H9 (cell line): ENCODE measurements around the gene SH3TC1. TPM values are rescaled to one million over a fixed set of nuclear protein-coding genes. Genes with fewer than 3 reads are reported as not detected.

ENCODE experiments used
- DNase-seq: peaks from one replicate; pipeline ENCODE4 v3.0.0-alpha.2; 2017
- H2AFZ ChIP-seq: one replicate; pipeline ENCODE4 v1.6.1; 2013; ENCODE audit warnings: mild to moderate bottlenecking, low read length, control low read depth, moderate library complexity
- H2AK5ac ChIP-seq: 2 replicates; pipeline ENCODE4 v1.6.1; 2013; ENCODE audit warnings: low read length, control low read depth, mixed read lengths; ENCODE audit not compliant: insufficient read length
- H2BK120ac ChIP-seq: one replicate; pipeline ENCODE4 v1.6.1; 2013; ENCODE audit warnings: low read depth, mild to moderate bottlenecking, low read length, control low read depth, inconsistent platforms; ENCODE audit not compliant: poor library complexity, severe bottlenecking
- H2BK12ac ChIP-seq: 2 replicates; pipeline ENCODE4 v1.6.1; 2013; ENCODE audit warnings: low read length, control low read depth, mixed read lengths, low read depth; ENCODE audit not compliant: insufficient read length
- H2BK15ac ChIP-seq: 2 replicates; pipeline ENCODE4 v1.6.1; 2013; ENCODE audit warnings: low read depth, low read length, control low read depth
- H2BK20ac ChIP-seq: one replicate; pipeline ENCODE4 v1.6.1; 2013; ENCODE audit warnings: low read depth, mild to moderate bottlenecking, low read length, control low read depth, inconsistent platforms; ENCODE audit not compliant: poor library complexity, severe bottlenecking
- H2BK5ac ChIP-seq: 2 replicates; pipeline ENCODE4 v1.6.1; 2013; ENCODE audit warnings: low read length, control low read depth, mixed read lengths; ENCODE audit not compliant: insufficient read length
- H3K14ac ChIP-seq: 2 replicates; pipeline ENCODE4 v1.6.1; 2013; ENCODE audit warnings: low read length, control low read depth; ENCODE audit not compliant: insufficient read depth
- H3K18ac ChIP-seq: 2 replicates; pipeline ENCODE4 v1.6.1; 2013; ENCODE audit warnings: low read depth, mild to moderate bottlenecking, mixed read lengths, low read length, control low read depth; ENCODE audit not compliant: insufficient read length
- H3K23ac ChIP-seq: 2 replicates; pipeline ENCODE4 v1.6.1; 2013; ENCODE audit warnings: low read length, control low read depth, mixed read lengths, low read depth; ENCODE audit not compliant: insufficient read length
- H3K23me2 ChIP-seq: 2 replicates; pipeline ENCODE4 v1.6.1; 2013; ENCODE audit warnings: low read depth, mild to moderate bottlenecking, mixed read lengths, low read length, control low read depth; ENCODE audit not compliant: insufficient read length, poor library complexity, severe bottlenecking
- H3K27ac ChIP-seq: 2 replicates; pipeline ENCODE4 v1.5.1; 2013; ENCODE audit warnings: low read length, control low read depth, mixed read lengths, low read depth; ENCODE audit not compliant: insufficient read length
- H3K27me3 ChIP-seq: 2 replicates; pipeline ENCODE4 v1.6.1; 2013; ENCODE audit warnings: low read length, control low read depth, inconsistent platforms; ENCODE audit not compliant: insufficient read depth
- H3K4ac ChIP-seq: 2 replicates; pipeline ENCODE4 v1.6.1; 2013; ENCODE audit warnings: low read depth, mild to moderate bottlenecking, control low read depth, inconsistent platforms, low read length, moderate library complexity
- H3K4me1 ChIP-seq: 2 replicates; pipeline ENCODE4 v1.6.1; 2013; ENCODE audit warnings: low read length, control low read depth, inconsistent platforms; ENCODE audit not compliant: insufficient read depth
- H3K4me2 ChIP-seq: 2 replicates; pipeline ENCODE4 v1.6.1; 2013; ENCODE audit warnings: low read length, control low read depth, mixed read lengths; ENCODE audit not compliant: insufficient read length, insufficient read depth
- H3K56ac ChIP-seq: 2 replicates; pipeline ENCODE4 v1.6.1; 2013; ENCODE audit warnings: low read depth, mild to moderate bottlenecking, mixed read lengths, low read length, control low read depth; ENCODE audit not compliant: insufficient read length
- H3K79me1 ChIP-seq: 2 replicates; pipeline ENCODE4 v1.6.1; 2013; ENCODE audit warnings: low read depth, mild to moderate bottlenecking, moderate library complexity, low read length, control low read depth, inconsistent platforms; ENCODE audit not compliant: insufficient read depth, poor library complexity, severe bottlenecking
- H3K79me2 ChIP-seq: 2 replicates; pipeline ENCODE4 v1.6.1; 2013; ENCODE audit warnings: low read length, control low read depth, inconsistent platforms; ENCODE audit not compliant: insufficient read depth
- H3K9ac ChIP-seq: 2 replicates; pipeline ENCODE4 v1.6.1; 2013; ENCODE audit warnings: low read length, control low read depth, mixed read lengths; ENCODE audit not compliant: insufficient read length; ENCODE audit errors: extremely low read depth
- H3K9me3 ChIP-seq: one replicate; pipeline ENCODE4 v1.6.1; 2013; ENCODE audit warnings: low read depth, low read length, inconsistent platforms; ENCODE audit not compliant: control insufficient read depth
- H3T11ph ChIP-seq: one replicate; pipeline ENCODE4 v1.6.1; 2013; ENCODE audit warnings: mild to moderate bottlenecking, low read length, control low read depth, inconsistent platforms
- H4K20me1 ChIP-seq: one replicate; pipeline ENCODE4 v1.6.1; 2013; ENCODE audit not compliant: control insufficient read depth, insufficient read length, insufficient read depth
- H4K5ac ChIP-seq: 2 replicates; pipeline ENCODE4 v1.6.1; 2013; ENCODE audit warnings: low read depth, mild to moderate bottlenecking, mixed read lengths, low read length, control low read depth; ENCODE audit not compliant: insufficient read length
- H4K8ac ChIP-seq: replicated peaks from 2 replicates; pipeline ENCODE4 v1.6.1; 2013; ENCODE audit warnings: low read length, control low read depth, mixed read lengths, low read depth; ENCODE audit not compliant: insufficient read length
- H4K91ac ChIP-seq: 2 replicates; pipeline ENCODE4 v1.6.1; 2013; ENCODE audit warnings: low read depth, mild to moderate bottlenecking, moderate library complexity, mixed read lengths, low read length, control low read depth; ENCODE audit not compliant: insufficient read length
- H3K27ac Mint-ChIP-seq, 3 experiments: 2 replicates in 2 of 3; 3 replicates in 1 of 3; pipeline ENCODE4 v1.8.0; 2020 to 2021; ENCODE audit warnings: mixed read lengths in 3 of 3, mild to moderate bottlenecking in 1 of 3, moderate library complexity in 1 of 3
- H3K27me3 Mint-ChIP-seq: 2 replicates; pipeline ENCODE4 v1.8.0; 2021; ENCODE audit warnings: low read depth, mild to moderate bottlenecking, moderate library complexity, mixed read lengths
- H3K36me3 Mint-ChIP-seq, 3 experiments: 2 replicates in 2 of 3; 3 replicates in 1 of 3; pipeline ENCODE4 v1.8.0; 2020 to 2021; ENCODE audit warnings: low read depth in 3 of 3, mixed read lengths in 3 of 3; ENCODE audit not compliant: insufficient read depth in 1 of 3
- H3K4me1 Mint-ChIP-seq, 2 experiments: 2 replicates each; pipeline ENCODE4 v1.8.0; 2020; ENCODE audit warnings: mixed read lengths in 2 of 2
- H3K4me3 Mint-ChIP-seq, 2 experiments: 2 replicates in 1 of 2; 3 replicates in 1 of 2; pipeline ENCODE4 v1.8.0; 2020 to 2021; ENCODE audit warnings: mild to moderate bottlenecking in 2 of 2, mixed read lengths in 2 of 2, moderate library complexity in 1 of 2
- H3K9me3 Mint-ChIP-seq, 2 experiments: 2 replicates in 1 of 2; 3 replicates in 1 of 2; pipeline ENCODE4 v1.8.0; 2020; ENCODE audit warnings: mild to moderate bottlenecking in 2 of 2, mixed read lengths in 2 of 2, moderate library complexity in 1 of 2
- CTCF ChIP-seq: fragments of 200-600 bp; sonication (generic); conservative IDR thresholded peaks from 3 replicates; pipeline ENCODE4 v1.8.0; 2021; ENCODE audit warnings: antibody characterized with exemption, mild to moderate bottlenecking
- WGBS: extraction: QIAGEN DNeasy Blood & Tissue Kit; methylation state at CpG from one replicate; pipeline ENCODE4 v1.1.7; 2013; ENCODE audit warnings: missing lambda C conversion rate, low lambda C conversion rate, mixed read lengths; ENCODE audit not compliant: insufficient read length; ENCODE audit errors: extremely low coverage; 5-methylcytosine and 5-hydroxymethylcytosine counted together
- total RNA-seq: library from RNA; stranded (reverse); gene quantifications from 2 replicates; pipeline ENCODE4 v1.2.1, GENCODE V29; 2021

The SH3TC1 gene
- total RNA-seq, 1 experiment from 2014 or later, result 0.74 TPM

DNA sequence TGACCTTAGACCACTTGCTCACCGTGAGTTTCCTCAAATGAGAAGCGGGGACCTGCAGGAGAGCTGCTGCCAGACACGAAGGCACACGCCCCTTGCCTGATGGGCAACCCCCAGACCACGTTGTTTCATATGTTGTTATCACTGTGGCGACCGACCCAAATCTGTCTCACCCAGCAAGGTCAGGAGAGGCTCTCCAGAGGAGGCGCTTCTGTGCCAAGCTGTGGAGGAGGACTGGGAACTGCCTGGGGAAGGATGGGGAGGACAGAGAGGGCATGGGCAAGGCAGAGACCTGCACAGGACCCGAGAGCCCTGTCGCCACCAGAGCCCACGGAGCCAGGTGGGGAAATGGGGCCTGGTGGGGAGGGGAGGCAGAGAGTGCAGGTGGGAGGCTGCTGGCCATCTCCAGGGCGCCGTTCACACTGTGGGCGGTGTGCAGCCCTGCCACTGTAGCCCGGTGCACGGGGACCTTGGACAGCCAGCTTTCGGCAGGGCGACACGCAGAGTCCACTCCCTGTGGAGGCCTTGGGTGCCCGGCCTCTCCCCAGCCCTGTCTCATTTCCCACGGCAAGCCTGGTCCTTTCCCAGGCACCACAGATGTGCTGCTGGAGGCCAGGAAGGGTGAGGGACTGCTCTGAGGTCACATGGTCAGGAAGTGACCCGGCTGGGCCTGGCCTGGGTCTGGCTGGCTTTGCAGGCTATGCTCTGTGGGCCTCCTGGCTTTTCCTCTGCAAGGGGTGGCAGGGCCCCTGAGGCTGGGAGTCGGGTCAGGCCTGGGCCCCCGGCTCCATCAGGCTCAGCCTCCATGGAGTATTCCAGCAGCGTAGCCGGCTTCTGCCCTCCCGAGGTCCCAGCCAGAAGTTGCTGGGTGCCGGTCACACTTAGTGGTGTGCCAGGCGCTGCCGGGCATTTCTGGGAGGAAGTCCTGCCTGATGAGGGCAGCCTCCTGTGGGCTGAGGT lies 73.7 kb downstream of the SH3TC1 start:
- Mint-ChIP-seq H3K4me3 (no peak overlapping the region), H3K27me3 (peaks cover 38% of the 10 kb centered on the region), H3K9me3 (no peaks in the 10 kb centered on the region), H3K27ac (no peak overlapping the region), H3K4me1 (peaks cover 0 to 7% of the 10 kb centered on the region in 2 experiments; a peak in 2 of 4 replicates), H3K36me3 (no peaks in the 10 kb centered on the region; a peak in 1 of 7 replicates)
- DNase-seq, result no peak
- H3T11ph ChIP-seq, result no peak overlapping the region
- no peak overlapping the region for H4K91ac ChIP-seq
- no peaks in the 10 kb centered on the region for H3K9me3 ChIP-seq
- no peak overlapping the region for H2BK20ac ChIP-seq
- H3K79me2 ChIP-seq, result no peaks in the 10 kb centered on the region
- no peak overlapping the region; the same call in 1 of the 2 replicates for H3K14ac ChIP-seq
- H2BK15ac ChIP-seq, result no peak overlapping the region
- H3K27ac ChIP-seq, result no peak overlapping the region
- H4K20me1 ChIP-seq, result no peaks in the 10 kb centered on the region
- H2BK12ac ChIP-seq, result no peak overlapping the region
- H3K23me2 ChIP-seq, result peaks cover 4% of the 10 kb centered on the region
- no peak overlapping the region for H2BK120ac ChIP-seq
- H4K5ac ChIP-seq, result no peak overlapping the region
- peaks cover 9% of the 10 kb centered on the region; the same call in 1 of the 2 replicates for H3K27me3 ChIP-seq
- no peak overlapping the region for H4K8ac ChIP-seq
- no CpG with 5 or more reads among the region's 30 CpGs for WGBS
- H2BK5ac ChIP-seq, result no peak overlapping the region
- H3K79me1 ChIP-seq, result no peaks in the 10 kb centered on the region
- H3K4ac ChIP-seq, result no peak overlapping the region
- no peak overlapping the region for H3K4me2 ChIP-seq
- no peak for TF ChIP-seq CTCF
- no peak overlapping the region for H2AFZ ChIP-seq
- H3K23ac ChIP-seq, result no peak overlapping the region
- no peak overlapping the region for H3K56ac ChIP-seq
- no peak overlapping the region for H3K18ac ChIP-seq
- no peak overlapping the region for H2AK5ac ChIP-seq
- no peak overlapping the region for H3K9ac ChIP-seq
- H3K4me1 ChIP-seq, result no peaks in the 10 kb centered on the region
